Ovary (tissue), 9 donors: ENCODE measurements around the gene SLC5A5. TPM values are rescaled to one million over a fixed set of nuclear protein-coding genes. Genes with fewer than 3 reads are reported as not detected.

Experiments
- DNase-seq, 5 donors: peaks; one replicate each; pipeline ENCODE4 v3.0.0-alpha.2; 2019 to 2020
- H3K27ac ChIP-seq, 2 donors: fragments of 200-600 bp; one replicate each; pipeline versions ENCODE4 v1.5.1 to v1.8.0; 2019 to 2022
- H3K27me3 ChIP-seq: fragments of 200-600 bp; one replicate; pipeline ENCODE4 v1.8.0; 2022
- H3K36me3 ChIP-seq: fragments of 200-600 bp; sonication (generic); one replicate; pipeline ENCODE4 v1.5.1; 2019
- H3K4me1 ChIP-seq: one replicate; pipeline ENCODE4 v1.8.1; 2013; ENCODE audit warnings: mild to moderate bottlenecking, moderate library complexity; ENCODE audit not compliant: insufficient read depth
- H3K4me3 ChIP-seq: fragments of 200-600 bp; sonication (generic); one replicate; pipeline ENCODE4 v1.5.1; 2017
- H3K9me3 ChIP-seq, 2 donors: fragments of 200-600 bp in 1 of 2; sonication (generic) in 1 of 2; one replicate each; pipeline versions ENCODE4 v1.5.1 to v1.8.1; 2013 to 2019; ENCODE audit warnings: mild to moderate bottlenecking in 1 of 2, moderate library complexity in 1 of 2
- CTCF ChIP-seq, 3 donors: fragments of 450-650 bp in 2 of 3; fragments of 200-600 bp in 1 of 3; IDR thresholded peaks; one replicate each; pipeline versions ENCODE4 v1.5.1 to v1.8.0; 2016 to 2022; ENCODE audit warnings: antibody characterized with exemption in 3 of 3, mild to moderate bottlenecking in 1 of 3
- EP300 ChIP-seq: sonication (generic); formaldehyde crosslinking; IDR thresholded peaks from one replicate; pipeline ENCODE4 v1.6.1; 2017; ENCODE audit warnings: antibody characterized with exemption
- POLR2A ChIP-seq: fragments of 450-650 bp; IDR thresholded peaks from one replicate; pipeline ENCODE4 v1.6.1; 2017; ENCODE audit warnings: antibody characterized with exemption, mild to moderate bottlenecking, moderate library complexity
- WGBS, 3 donors: extraction: QIAGEN DNeasy Blood & Tissue Kit in 1 of 3; methylation state at CpG; one replicate each; pipeline versions ENCODE4 v1.1.5 to v1.1.7; 2013 to 2017; 5-methylcytosine and 5-hydroxymethylcytosine counted together
- intact Hi-C, 4 donors: fragments of 100-400 bp; cut with DNase I; formaldehyde crosslinking; loops; one replicate each; pipeline versions ENCODE4 v1.11.0 to v1.15.1; 2022 to 2023
- polyA plus RNA-seq, 2 donors: library from polyadenylated mRNA; stranded (reverse); fragments of 200-250 nt in 1 of 2; fragments of 350-450 nt in 1 of 2; fragmentation: Illumina TruSeq in 1 of 2; extraction: RNeasy Lipid Tissue Mini Kit (QIAGEN cat#74804) in 1 of 2; gene quantifications; one replicate each; pipeline ENCODE4 v1.2.3, GENCODE V29; 2013 to 2014
- total RNA-seq, 7 donors: library from RNA; depleted of rRNA in 2 of 7; stranded (reverse); fragments of >200 nt in 2 of 7; fragmentation: NEBNext Ultra II Directional in 3 of 7; extraction: Animal tissue kit (Norgen Biotek cat#: 25700) in 3 of 7; gene quantifications; one replicate each; pipeline versions ENCODE4 v1.1.0 to v1.2.4, GENCODE V29; 2016 to 2023
- donor health status: DM: no; HTN: no; CAD: no; lungs with moderate emphysema.
- donor health status: DM: no; HTN: no; CAD: no.
- donor health status: Bipolar disorder and iron deficiency.
- donor health status: DM: yes; HTN: yes; CAD: no.
- donor health status: DM: no; HTN: no; CAD: no.
- donor health status: DM: yes; HTN: yes; CAD: no.

SLC5A5 gene
- total and polyA plus RNA-seq, 9 donors = 0.07 TPM; not detected in 8

- intact Hi-C loops = loop anchor here in 2 of 4 donors (10.0 kb wide), 2 partner anchors 121 to 131 kb away; no protein-coding TSS in a partner anchor
- Histone ChIP-seq H3K36me3 (no peaks in the 10 kb centered on the region), H3K9me3 (no peaks in the 10 kb centered on the region), H3K4me3 (no peak overlapping the region), H3K27ac (no peak overlapping the region), H3K4me1 (peaks cover 5% of the 10 kb centered on the region), H3K27me3 (no peaks in the 10 kb centered on the region)
- 45 to 59% (median 56%) methylated on average over 8 of the region's 8 CpGs for WGBS, 3 donors
- no peak for DNase-seq
- TF ChIP-seq EP300 (no peak), POLR2A (no peak), CTCF (IDR thresholded peaks at IDR 0.05) (no peak)
Measured at GRCh38 chr19:17863520-17864182, 8.1 kb upstream of the SLC5A5 start.

- WGBS, 3 donors = 60 to 68% (median 64%) methylated on average over 13 of the region's 13 CpGs
- DNase-seq = peak in 1 of 5 donors; percentile 6
- H3K4me1 ChIP-seq = peaks cover 5% of the 10 kb centered on the region
- no peaks in the 10 kb centered on the region for H3K9me3 ChIP-seq
- H3K27me3 ChIP-seq = no peaks in the 10 kb centered on the region
- no peaks in the 10 kb centered on the region for H3K36me3 ChIP-seq
- H3K4me3 ChIP-seq = no peak overlapping the region
- no peak for TF ChIP-seq CTCF (IDR thresholded peaks at IDR 0.05)
- TF ChIP-seq EP300 = no peak
- TF ChIP-seq POLR2A = no peak
- intact Hi-C loops = loop anchor here in 2 of 4 donors (10.0 kb wide), 2 partner anchors 119 to 129 kb away; no protein-coding TSS in a partner anchor
- no peak overlapping the region for H3K27ac ChIP-seq
Measured at GRCh38 chr19:17865364-17866311, 6.1 kb upstream of the SLC5A5 start.

- TF ChIP-seq POLR2A = no peak
- TF ChIP-seq EP300 = no peak
- no peak for TF ChIP-seq CTCF (IDR thresholded peaks at IDR 0.05)
- intact Hi-C loops = loop anchor here in 2 of 4 donors (10.0 kb wide), 2 partner anchors 118 to 128 kb away; no protein-coding TSS in a partner anchor
- Histone ChIP-seq H3K9me3 (no peaks in the 10 kb centered on the region), H3K27ac (no peak overlapping the region), H3K27me3 (no peaks in the 10 kb centered on the region), H3K4me3 (no peak overlapping the region), H3K4me1 (no peaks in the 10 kb centered on the region), H3K36me3 (no peaks in the 10 kb centered on the region)
- WGBS, 3 donors = 87 to 91% (median 87%) methylated on average over 8 of the region's 8 CpGs
- no peak for DNase-seq
Measured at GRCh38 chr19:17866312-17866963, 5.3 kb upstream of the SLC5A5 start.

- H3K4me1 ChIP-seq = no peaks in the 10 kb centered on the region
- no peak overlapping the region for H3K27ac ChIP-seq
- intact Hi-C loops = loop anchor here in 2 of 4 donors (10.0 kb wide), 2 partner anchors 118 to 128 kb away; no protein-coding TSS in a partner anchor
- no peaks in the 10 kb centered on the region for H3K27me3 ChIP-seq
- 61 to 70% (median 67%) methylated on average over 11 of the region's 11 CpGs for WGBS, 3 donors
- H3K9me3 ChIP-seq = no peaks in the 10 kb centered on the region
- no peaks in the 10 kb centered on the region for H3K36me3 ChIP-seq
- DNase-seq = no peak
- no peak overlapping the region for H3K4me3 ChIP-seq
- no peak for TF ChIP-seq POLR2A
- no peak for TF ChIP-seq CTCF (IDR thresholded peaks at IDR 0.05)
- no peak for TF ChIP-seq EP300
Measured at GRCh38 chr19:17866964-17867486, 4.7 kb upstream of the SLC5A5 start.
